Upper lobe of left lung (tissue), 4 donors: ENCODE results near the gene LMO1.

Experiments used
- POLR2A ChIP-seq, 4 donors: fragments of 450-650 bp; IDR thresholded peaks; one replicate each; pipeline ENCODE4 v1.5.1; 2016 to 2017; ENCODE audit warnings: antibody characterized with exemption in 4 of 4, mild to moderate bottlenecking in 2 of 4
- POLR2AphosphoS5 ChIP-seq, 2 donors: sonication (generic); formaldehyde crosslinking; IDR thresholded peaks; one replicate each; pipeline ENCODE4 v1.5.1; 2017; ENCODE audit warnings: antibody characterized with exemption in 2 of 2
- TF ChIP-seq, protein P1 (sequence below), 6 experiments: fragments of 450-650 bp in 4 of 6; fragments of 200-600 bp in 2 of 6; sonication (generic) in 2 of 6; IDR thresholded peaks; one replicate each; pipeline ENCODE4 v1.5.1; 2016 to 2019; ENCODE audit warnings: antibody characterized with exemption in 6 of 6

- no peak for TF ChIP-seq POLR2A (IDR thresholded peaks at IDR 0.05)
- TF ChIP-seq, protein P1, sequence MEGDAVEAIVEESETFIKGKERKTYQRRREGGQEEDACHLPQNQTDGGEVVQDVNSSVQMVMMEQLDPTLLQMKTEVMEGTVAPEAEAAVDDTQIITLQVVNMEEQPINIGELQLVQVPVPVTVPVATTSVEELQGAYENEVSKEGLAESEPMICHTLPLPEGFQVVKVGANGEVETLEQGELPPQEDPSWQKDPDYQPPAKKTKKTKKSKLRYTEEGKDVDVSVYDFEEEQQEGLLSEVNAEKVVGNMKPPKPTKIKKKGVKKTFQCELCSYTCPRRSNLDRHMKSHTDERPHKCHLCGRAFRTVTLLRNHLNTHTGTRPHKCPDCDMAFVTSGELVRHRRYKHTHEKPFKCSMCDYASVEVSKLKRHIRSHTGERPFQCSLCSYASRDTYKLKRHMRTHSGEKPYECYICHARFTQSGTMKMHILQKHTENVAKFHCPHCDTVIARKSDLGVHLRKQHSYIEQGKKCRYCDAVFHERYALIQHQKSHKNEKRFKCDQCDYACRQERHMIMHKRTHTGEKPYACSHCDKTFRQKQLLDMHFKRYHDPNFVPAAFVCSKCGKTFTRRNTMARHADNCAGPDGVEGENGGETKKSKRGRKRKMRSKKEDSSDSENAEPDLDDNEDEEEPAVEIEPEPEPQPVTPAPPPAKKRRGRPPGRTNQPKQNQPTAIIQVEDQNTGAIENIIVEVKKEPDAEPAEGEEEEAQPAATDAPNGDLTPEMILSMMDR (IDR thresholded peaks at IDR 0.05) = no peak
- no peak for TF ChIP-seq POLR2AphosphoS5 (IDR thresholded peaks at IDR 0.05)
These were observed 30.7 kb upstream of the LMO1 start for GRCh38 chr11:8294251-8294935.
